Measurements from ENCODE around the gene ZNF722. TPM values are rescaled to one million over a fixed set of nuclear protein-coding genes. Genes with fewer than 3 reads are reported as not detected.
"Not testable (repeated sequence)": the region's sequence is repeated elsewhere in the genome, so short reads cannot be mapped to it uniquely, and the experiment has no call there.

ZNF722 gene
- total RNA-seq (2014; rRNA removed; shearing (Covaris generic)) = not detected in 2 replicates
- total RNA-seq (2022) = not detected in 2 replicates
- percentile 4 among the genes with signal in this experiment for Bru-seq, nascent RNA
- BruChase-seq, experiment 1, labeled RNA remaining after a 6-hour chase = not detected
- not detected for BruChase-seq, experiment 2, labeled RNA remaining after a 2-hour chase
- long read RNA-seq = 0 reads

GRCh38 chr7:63998549-63998948, at the start of gene ZNF722:
Gene ZNF722 (plus strand): TSS chr7:63998849. CDS start chr7:63998962, 113 bp downstream.
- H3K4me1 ChIP-seq (ENCODE audit: insufficient read depth, low read length, poor library complexity, severe bottlenecking) = no peaks in the 10 kb centered on the region
- no peak within 1 kb of the TSS for H2AFZ ChIP-seq (ENCODE audit: low read length)
- H3K4me3 ChIP-seq (ENCODE audit: low read depth, low read length, poor library complexity, severe bottlenecking) = no peak within 1 kb of the TSS
- POLR2A ChIA-PET = no interaction called here
- H3K27ac ChIP-seq (ENCODE audit: low read depth, low read length, poor library complexity, severe bottlenecking) = no peak within 1 kb of the TSS
- no TSS peak for BruUV-seq (replicated peaks)
- H3K4me2 ChIP-seq (ENCODE audit: low read length) = no peak within 1 kb of the TSS
- no peak for TF ChIP-seq EZH2phosphoT487 (IDR thresholded peaks at IDR 0.05; ENCODE audit: borderline replicate concordance, low read depth, low read length)
- TF ChIP-seq, protein P1, sequence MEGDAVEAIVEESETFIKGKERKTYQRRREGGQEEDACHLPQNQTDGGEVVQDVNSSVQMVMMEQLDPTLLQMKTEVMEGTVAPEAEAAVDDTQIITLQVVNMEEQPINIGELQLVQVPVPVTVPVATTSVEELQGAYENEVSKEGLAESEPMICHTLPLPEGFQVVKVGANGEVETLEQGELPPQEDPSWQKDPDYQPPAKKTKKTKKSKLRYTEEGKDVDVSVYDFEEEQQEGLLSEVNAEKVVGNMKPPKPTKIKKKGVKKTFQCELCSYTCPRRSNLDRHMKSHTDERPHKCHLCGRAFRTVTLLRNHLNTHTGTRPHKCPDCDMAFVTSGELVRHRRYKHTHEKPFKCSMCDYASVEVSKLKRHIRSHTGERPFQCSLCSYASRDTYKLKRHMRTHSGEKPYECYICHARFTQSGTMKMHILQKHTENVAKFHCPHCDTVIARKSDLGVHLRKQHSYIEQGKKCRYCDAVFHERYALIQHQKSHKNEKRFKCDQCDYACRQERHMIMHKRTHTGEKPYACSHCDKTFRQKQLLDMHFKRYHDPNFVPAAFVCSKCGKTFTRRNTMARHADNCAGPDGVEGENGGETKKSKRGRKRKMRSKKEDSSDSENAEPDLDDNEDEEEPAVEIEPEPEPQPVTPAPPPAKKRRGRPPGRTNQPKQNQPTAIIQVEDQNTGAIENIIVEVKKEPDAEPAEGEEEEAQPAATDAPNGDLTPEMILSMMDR (conservative IDR thresholded peaks at IDR 0.05; ENCODE audit: low read length) = no peak
- no peaks in the 10 kb centered on the region for H3K9me3 ChIP-seq (ENCODE audit: low read length)
- H3K9me2 ChIP-seq (ENCODE audit: insufficient read depth, low read length) = no peaks in the 10 kb centered on the region
- intact Hi-C loops (cut with micrococcal nuclease; ENCODE audit: unreplicated experiment) = no loop called here
- CTCF ChIA-PET (ENCODE audit: unreplicated experiment) = no interaction called here
- no peak for DNase-seq (ENCODE audit: low spot score)
- H4K20me1 ChIP-seq (ENCODE audit: insufficient read depth, low read length) = no peaks in the 10 kb centered on the region
- H3K36me3 ChIP-seq (ENCODE audit: insufficient read depth, low read length) = no peaks in the 10 kb centered on the region
- no peaks in the 10 kb centered on the region for H3K79me2 ChIP-seq (ENCODE audit: insufficient read depth, low read depth, low read length)

- no peak overlapping the region for H3K27ac ChIP-seq (ENCODE audit: low read depth, low read length, poor library complexity, severe bottlenecking)
- no peaks in the 10 kb centered on the region for H3K79me2 ChIP-seq (ENCODE audit: insufficient read depth, low read depth, low read length)
- H4K20me1 ChIP-seq (ENCODE audit: insufficient read depth, low read length) = no peaks in the 10 kb centered on the region
- TF ChIP-seq, protein P1 (conservative IDR thresholded peaks at IDR 0.05; ENCODE audit: low read length) = no peak
- no peak for TF ChIP-seq EZH2phosphoT487 (IDR thresholded peaks at IDR 0.05; ENCODE audit: borderline replicate concordance, low read depth, low read length)
- no peak for DNase-seq (ENCODE audit: low spot score)
- no peak overlapping the region for H3K4me3 ChIP-seq (ENCODE audit: low read depth, low read length, poor library complexity, severe bottlenecking)
- no peaks in the 10 kb centered on the region for H3K9me3 ChIP-seq (ENCODE audit: low read length)
- BruUV-seq (replicated peaks) = no TSS peak
- H2AFZ ChIP-seq (ENCODE audit: low read length) = no peak overlapping the region
- intact Hi-C loops (cut with micrococcal nuclease; ENCODE audit: unreplicated experiment) = no loop called here
- H3K4me2 ChIP-seq (ENCODE audit: low read length) = no peak overlapping the region
- no peaks in the 10 kb centered on the region for H3K9me2 ChIP-seq (ENCODE audit: insufficient read depth, low read length)
- ChIA-PET POLR2A (no interaction called here), CTCF (ENCODE audit: unreplicated experiment) (no interaction called here)
- no peaks in the 10 kb centered on the region for H3K4me1 ChIP-seq (ENCODE audit: insufficient read depth, low read length, poor library complexity, severe bottlenecking)
- no peaks in the 10 kb centered on the region for H3K36me3 ChIP-seq (ENCODE audit: insufficient read depth, low read length)
These were observed 45.5 kb upstream of the ZNF722 start for GRCh38 chr7:63953181-63953580.

DNA sequence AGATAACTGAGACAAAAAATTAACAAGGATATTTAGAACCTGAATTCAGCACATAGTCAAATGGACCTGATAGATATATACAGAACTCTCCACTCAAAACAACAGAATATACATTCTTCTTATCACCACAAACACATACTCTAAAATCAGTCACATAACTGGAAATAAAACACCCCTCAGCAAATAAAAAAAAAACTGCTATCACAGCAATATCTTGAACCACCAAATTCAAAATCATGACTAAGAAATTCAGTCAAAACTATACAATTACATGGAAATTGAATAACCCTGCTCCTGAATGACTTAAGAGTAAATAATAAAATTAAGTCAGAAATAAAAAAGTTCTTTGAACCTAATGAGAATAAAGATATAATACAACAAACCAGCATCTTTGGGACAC, 30.0 kb upstream of the ZNF722 start:
- Histone ChIP-seq H2AFZ (ENCODE audit: low read length) (no peak overlapping the region), H3K79me2 (ENCODE audit: insufficient read depth, low read depth, low read length) (no peaks in the 10 kb centered on the region), H3K9me3 (ENCODE audit: low read length) (0 out of 2 replicates have a peak, but pooled peaks cover 7% of the 10 kb centered on the region), H3K27ac (ENCODE audit: low read depth, low read length, poor library complexity, severe bottlenecking) (no peak overlapping the region), H4K20me1 (ENCODE audit: insufficient read depth, low read length) (no peaks in the 10 kb centered on the region), H3K36me3 (ENCODE audit: insufficient read depth, low read length) (no peaks in the 10 kb centered on the region), H3K9me2 (ENCODE audit: insufficient read depth, low read length) (no peaks in the 10 kb centered on the region), H3K4me2 (ENCODE audit: low read length) (no peak overlapping the region), H3K4me3 (ENCODE audit: low read depth, low read length, poor library complexity, severe bottlenecking) (no peak overlapping the region), H3K4me1 (ENCODE audit: insufficient read depth, low read length, poor library complexity, severe bottlenecking) (no peaks in the 10 kb centered on the region)
- intact Hi-C loops (cut with micrococcal nuclease; ENCODE audit: unreplicated experiment) = no loop called here
- POLR2A ChIA-PET = no interaction called here
- CTCF ChIA-PET (ENCODE audit: unreplicated experiment) = no interaction called here
- no peak for DNase-seq (ENCODE audit: low spot score)
- BruUV-seq (replicated peaks) = no TSS peak
- TF ChIP-seq, protein P1 (conservative IDR thresholded peaks at IDR 0.05; ENCODE audit: low read length) = no peak
- no peak for TF ChIP-seq EZH2phosphoT487 (IDR thresholded peaks at IDR 0.05; ENCODE audit: borderline replicate concordance, low read depth, low read length)

GRCh38 chr7:64015496-64015895, 16.8 kb downstream of the ZNF722 start:
- H3K4me2 ChIP-seq (ENCODE audit: low read length); DNase-seq (ENCODE audit: low spot score); H4K20me1 ChIP-seq (ENCODE audit: insufficient read depth, low read length); H3K36me3 ChIP-seq (ENCODE audit: insufficient read depth, low read length); H3K27ac ChIP-seq (ENCODE audit: low read depth, low read length, poor library complexity, severe bottlenecking); BruUV-seq (replicated peaks); H3K79me2 ChIP-seq (ENCODE audit: insufficient read depth, low read depth, low read length); H3K4me1 ChIP-seq (ENCODE audit: insufficient read depth, low read length, poor library complexity, severe bottlenecking); CTCF ChIA-PET (ENCODE audit: unreplicated experiment); POLR2A ChIA-PET; H2AFZ ChIP-seq (ENCODE audit: low read length); H3K9me2 ChIP-seq (ENCODE audit: insufficient read depth, low read length); intact Hi-C loops (cut with micrococcal nuclease; ENCODE audit: unreplicated experiment); H3K9me3 ChIP-seq (ENCODE audit: low read length); H3K4me3 ChIP-seq (ENCODE audit: low read depth, low read length, poor library complexity, severe bottlenecking): not testable (repeated sequence)

Data from OCI-LY7 (cell line).